Esophagus squamous epithelium (tissue), 4 donors: ENCODE measurements around the gene HYCC2.

Experiments
- CTCF ChIP-seq, 6 experiments: fragments of 450-650 bp in 4 of 6; fragments of 200-600 bp in 2 of 6; sonication (generic) in 2 of 6; IDR thresholded peaks; one replicate each; pipeline ENCODE4 v1.5.1; 2016 to 2019; ENCODE audit warnings: antibody characterized with exemption in 6 of 6, mild to moderate bottlenecking in 4 of 6, moderate library complexity in 4 of 6
- POLR2A ChIP-seq, 4 donors: fragments of 450-650 bp; IDR thresholded peaks; one replicate each; pipeline ENCODE4 v1.6.1; 2017; ENCODE audit warnings: antibody characterized with exemption in 4 of 4, mild to moderate bottlenecking in 4 of 4, moderate library complexity in 3 of 4

DNA sequence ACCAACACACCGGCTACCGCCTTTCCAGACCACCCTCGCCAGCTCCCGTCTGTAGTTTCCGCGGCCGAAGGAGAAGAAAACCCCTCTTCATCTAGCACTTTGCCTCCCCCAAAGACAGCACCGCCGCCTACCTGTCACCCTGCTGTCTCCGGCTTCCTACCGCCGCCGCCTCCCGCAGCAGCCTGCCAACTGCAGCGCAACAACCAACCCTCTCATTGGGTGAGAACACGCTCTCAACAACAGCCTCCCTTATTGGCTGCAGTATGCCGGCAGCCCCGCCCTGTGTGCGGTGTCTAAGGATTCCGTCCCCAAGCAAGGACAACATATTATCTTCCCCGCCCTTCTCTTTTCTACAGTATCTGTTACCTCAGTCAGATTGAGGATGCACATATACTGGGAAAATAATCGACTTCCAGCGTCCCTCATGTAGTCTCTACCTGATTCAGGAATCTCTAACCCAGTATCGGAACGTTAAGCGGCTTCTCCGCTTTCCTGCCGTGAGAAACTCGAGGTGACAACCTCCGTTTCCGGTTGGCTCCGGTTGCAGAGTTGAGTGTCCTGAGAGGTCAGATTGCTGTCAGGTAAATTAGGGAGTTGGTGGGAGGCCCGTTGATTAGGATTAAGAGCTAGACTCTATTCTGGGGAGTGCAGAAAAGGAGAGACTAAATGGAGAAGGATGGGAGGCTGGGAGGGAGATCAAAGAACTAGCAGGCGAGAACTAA, at the start of gene HYCC2, which contains the start of gene NDUFB3:
- TF ChIP-seq CTCF (IDR thresholded peaks at IDR 0.05) (peak in 5 of 6 experiments; percentile 26 to 58 (median 44)), POLR2A (IDR thresholded peaks at IDR 0.05) (peak in 3 of 4 donors; percentile 55 to 83 (median 58))
